Hair follicular keratinocyte (primary cell): ENCODE data around the gene CEACAM21. TPM values are rescaled to one million over a fixed set of nuclear protein-coding genes. Genes with fewer than 3 reads are reported as not detected.

ENCODE experiments used
- total RNA-seq: library from RNA; depleted of rRNA; stranded (reverse); fragments of >200 nt; gene quantifications from 2 replicates; pipeline ENCODE4 v1.2.3, GENCODE V29; 2015

CEACAM21 gene
- not detected in 2 replicates for total RNA-seq

DNA sequence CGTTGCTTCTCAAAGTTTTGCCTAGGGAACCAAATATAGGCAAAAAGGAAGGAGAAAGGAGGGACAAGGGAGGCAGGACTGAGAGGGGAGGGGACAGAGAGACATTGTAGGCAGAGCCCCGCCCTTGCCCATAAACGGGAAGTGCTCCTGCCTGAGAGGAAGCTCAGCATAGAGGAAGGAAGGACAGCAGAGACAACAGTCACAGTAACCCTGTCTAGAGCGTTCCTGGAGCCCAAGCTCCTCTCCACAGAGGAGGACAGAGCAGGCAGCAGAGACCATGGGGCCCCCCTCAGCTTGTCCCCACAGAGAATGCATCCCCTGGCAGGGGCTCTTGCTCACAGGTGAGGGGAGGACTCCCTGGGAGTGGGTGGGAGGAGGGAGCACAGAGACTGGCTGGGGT is at the start of gene CEACAM21:
TSS of gene CEACAM21 (plus strand) at position 169 of the 400 bp plus-strand sequence. CDS start at position 278, 109 bp downstream.

DNA sequence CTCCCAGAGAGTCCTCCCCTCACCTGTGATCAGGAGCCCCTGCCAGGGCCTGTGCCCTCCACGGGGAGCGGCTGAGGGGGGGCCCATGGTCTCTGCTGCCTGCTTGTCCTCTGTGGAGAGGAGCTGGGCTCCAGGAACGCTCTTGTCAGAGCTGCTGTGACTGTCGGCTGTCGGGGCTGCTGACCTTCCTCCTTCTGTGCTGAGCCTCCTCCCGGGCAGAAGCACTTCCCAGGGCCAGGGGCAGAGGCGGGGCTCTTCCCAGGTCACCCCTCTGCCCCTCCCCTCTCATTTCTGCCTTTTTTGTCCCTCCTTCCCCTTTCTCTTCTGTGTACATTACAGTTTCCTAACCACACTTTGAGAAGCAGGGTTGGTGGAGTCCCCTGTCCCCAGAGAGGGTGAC is 50.9 kb downstream of the CEACAM21 start, which contains the start of gene CEACAM4:
TSS of gene CEACAM4 (minus strand) at position 198 of the 400 bp plus-strand sequence. CDS start at position 87, 111 bp downstream.

Other genes starting within 250 kb of the CEACAM21 start
- gene TGFB1, start 222.2 kb upstream of the CEACAM21 start, total RNA-seq = 17.8 and 24.1 TPM in 2 replicates
- gene B9D2, start 212.0 kb upstream of the CEACAM21 start, total RNA-seq = 6.5 and 7.0 TPM in 2 replicates
- 8.2 and 12.5 TPM in 2 replicates for gene TMEM91, start 199.6 kb upstream of the CEACAM21 start, total RNA-seq
- 30.5 and 45.2 TPM in 2 replicates for gene EXOSC5, start 178.8 kb upstream of the CEACAM21 start, total RNA-seq
- 41.0 and 57.4 TPM in 2 replicates for gene BCKDHA, start 178.3 kb upstream of the CEACAM21 start, total RNA-seq
- gene B3GNT8, start 148.8 kb upstream of the CEACAM21 start, total RNA-seq = 6.3 and 9.4 TPM in 2 replicates
- 53.7 and 76.6 TPM in 2 replicates for gene DMAC2, start 136.3 kb upstream of the CEACAM21 start, total RNA-seq
- not detected in 2 replicates for gene ERICH4, start 133.0 kb upstream of the CEACAM21 start, total RNA-seq
- gene CEACAM4, start 50.9 kb downstream of the CEACAM21 start, total RNA-seq = not detected in 2 replicates
- gene CEACAM7, start 112.1 kb downstream of the CEACAM21 start, total RNA-seq = not detected in 2 replicates
- gene CEACAM5, start 132.5 kb downstream of the CEACAM21 start, total RNA-seq = not detected in 2 replicates
- gene CEACAM6, start 179.4 kb downstream of the CEACAM21 start, total RNA-seq = 0.11 and 0.23 TPM in 2 replicates
- gene CEACAM3, start 220.4 kb downstream of the CEACAM21 start, total RNA-seq = not detected in 2 replicates